Erythroblast (primary cell): Measurements from ENCODE around the gene C10orf62.
"Not testable (repeated sequence)": the region's sequence is repeated elsewhere in the genome, so short reads cannot be mapped to it uniquely, and the experiment has no call there.

Source experiments
- DNase-seq, 2 experiments: peaks; one replicate each; lab custom pipeline; 2025; lab: John Stamatoyannopoulos, UW
- GATA1 ChIP-seq: IDR thresholded peaks from 2 replicates; pipeline ENCODE4 v1.6.1; 2011; ENCODE audit warnings: low read depth, mild to moderate bottlenecking, control low read depth, low read length, moderate library complexity
- POLR2A ChIP-seq: IDR thresholded peaks from 2 replicates; pipeline ENCODE4 v1.6.1; 2011; ENCODE audit warnings: mild to moderate bottlenecking, low read length

The C10orf62 gene

GRCh38 chr10:97608991-97609561 is 19.6 kb downstream of the C10orf62 start:
- TF ChIP-seq POLR2A (no peak), GATA1 (no peak)
- DNase-seq = no peak

GRCh38 chr10:97611473-97611872 is 22.0 kb downstream of the C10orf62 start:
- TF ChIP-seq GATA1 (no peak), POLR2A (no peak)
- DNase-seq = peak; percentile 19 to 21

DNA sequence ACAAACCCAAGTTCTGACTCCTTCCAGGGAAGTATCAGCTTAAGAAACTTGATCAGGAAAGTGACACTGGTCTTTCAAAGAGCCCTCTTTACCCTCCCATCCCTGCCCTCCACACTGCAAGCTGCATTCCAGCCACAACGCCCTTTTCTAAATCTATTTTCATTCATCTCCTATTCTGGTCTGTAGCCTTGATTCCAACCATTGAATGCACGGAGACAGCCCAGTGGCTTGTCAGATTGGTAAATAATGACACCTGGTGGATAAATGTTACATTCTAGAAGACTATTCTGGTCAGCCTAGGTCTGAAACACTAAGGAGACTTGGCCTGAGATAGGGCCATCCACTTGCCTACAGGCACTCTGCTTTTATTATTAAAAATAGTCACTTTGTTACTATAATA is 22.9 kb downstream of the C10orf62 start:
- TF ChIP-seq POLR2A (no peak), GATA1 (no peak)
- DNase-seq = peak; percentile 35 to 45

- DNase-seq = no peak
- TF ChIP-seq GATA1 = no peak
- no peak for TF ChIP-seq POLR2A
Observed at GRCh38 chr10:97618285-97618684, 28.8 kb downstream of the C10orf62 start.

- no peak for TF ChIP-seq POLR2A
- no peak for TF ChIP-seq GATA1
- DNase-seq = no peak
Observed at GRCh38 chr10:97618733-97619132, 29.2 kb downstream of the C10orf62 start.

DNA sequence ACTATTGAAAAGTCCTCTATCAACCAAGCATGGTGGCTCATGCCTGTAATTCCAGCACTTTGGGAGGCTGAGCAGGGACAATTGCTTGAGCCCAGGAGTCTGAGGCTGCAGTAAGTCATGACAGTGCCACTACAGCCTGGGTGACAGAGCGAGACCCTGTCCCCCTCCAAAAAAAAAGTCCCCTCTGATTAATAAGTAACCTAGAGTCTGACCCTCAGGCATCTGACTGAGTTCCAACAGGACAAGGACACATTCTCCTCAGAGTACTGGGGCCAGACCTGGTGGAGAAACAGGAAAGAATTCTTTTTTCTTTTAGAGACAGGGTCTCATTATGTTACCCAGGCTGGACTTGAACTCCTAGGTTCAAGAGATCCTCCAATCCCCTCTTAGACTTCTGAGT is 33.8 kb downstream of the C10orf62 start:
- DNase-seq = no peak
- TF ChIP-seq GATA1 (no peak), POLR2A (no peak)

DNA sequence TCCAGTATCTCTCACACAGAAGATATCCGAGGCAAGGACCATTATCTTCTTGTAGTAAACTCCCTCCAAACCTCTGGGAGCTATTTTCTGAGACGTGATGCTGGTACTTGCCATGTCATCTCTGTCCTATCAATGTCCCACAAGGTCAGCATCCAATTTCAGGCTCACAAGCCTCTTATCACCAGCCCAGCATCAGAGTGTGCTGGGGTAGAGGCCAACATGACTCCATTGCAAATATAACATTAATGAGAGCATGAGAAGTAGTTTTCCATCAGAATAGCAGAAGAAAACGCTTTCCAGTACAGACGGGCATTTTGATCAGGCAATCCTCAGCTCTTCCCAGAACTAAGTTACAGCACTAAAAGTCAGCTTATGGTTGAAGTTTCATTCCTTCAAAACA is 38.2 kb downstream of the C10orf62 start:
- peak; percentile 87 to 88 for DNase-seq
- TF ChIP-seq POLR2A (no peak), GATA1 (no peak)

GRCh38 chr10:97628228-97628627 is 38.7 kb downstream of the C10orf62 start:
- TF ChIP-seq POLR2A (no peak), GATA1 (no peak)
- DNase-seq = no peak

DNA sequence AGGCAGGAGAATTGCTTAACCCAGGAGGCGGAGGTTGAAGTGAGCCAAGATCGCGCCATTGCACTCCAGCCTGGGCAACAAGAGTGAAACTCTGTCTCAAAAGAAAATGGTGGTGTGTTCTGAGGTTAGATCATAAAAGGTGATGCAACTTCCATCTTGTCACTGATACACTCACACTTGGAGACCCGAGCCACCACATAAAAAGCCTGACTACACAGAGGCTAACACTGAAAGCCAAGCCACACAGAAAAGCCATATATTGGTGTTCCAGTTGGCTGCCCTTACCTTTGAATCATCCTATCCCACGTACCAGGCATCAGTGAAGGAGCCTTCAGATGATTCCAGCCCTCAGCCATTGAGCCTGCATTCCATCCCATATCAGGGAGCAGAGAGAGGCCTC is 39.8 kb downstream of the C10orf62 start:
- no peak for TF ChIP-seq POLR2A
- TF ChIP-seq GATA1 = no peak
- DNase-seq = no peak

GRCh38 chr10:97631098-97631497 is 41.6 kb downstream of the C10orf62 start:
- no peak for TF ChIP-seq POLR2A
- TF ChIP-seq GATA1 = no peak
- DNase-seq = no peak

DNA sequence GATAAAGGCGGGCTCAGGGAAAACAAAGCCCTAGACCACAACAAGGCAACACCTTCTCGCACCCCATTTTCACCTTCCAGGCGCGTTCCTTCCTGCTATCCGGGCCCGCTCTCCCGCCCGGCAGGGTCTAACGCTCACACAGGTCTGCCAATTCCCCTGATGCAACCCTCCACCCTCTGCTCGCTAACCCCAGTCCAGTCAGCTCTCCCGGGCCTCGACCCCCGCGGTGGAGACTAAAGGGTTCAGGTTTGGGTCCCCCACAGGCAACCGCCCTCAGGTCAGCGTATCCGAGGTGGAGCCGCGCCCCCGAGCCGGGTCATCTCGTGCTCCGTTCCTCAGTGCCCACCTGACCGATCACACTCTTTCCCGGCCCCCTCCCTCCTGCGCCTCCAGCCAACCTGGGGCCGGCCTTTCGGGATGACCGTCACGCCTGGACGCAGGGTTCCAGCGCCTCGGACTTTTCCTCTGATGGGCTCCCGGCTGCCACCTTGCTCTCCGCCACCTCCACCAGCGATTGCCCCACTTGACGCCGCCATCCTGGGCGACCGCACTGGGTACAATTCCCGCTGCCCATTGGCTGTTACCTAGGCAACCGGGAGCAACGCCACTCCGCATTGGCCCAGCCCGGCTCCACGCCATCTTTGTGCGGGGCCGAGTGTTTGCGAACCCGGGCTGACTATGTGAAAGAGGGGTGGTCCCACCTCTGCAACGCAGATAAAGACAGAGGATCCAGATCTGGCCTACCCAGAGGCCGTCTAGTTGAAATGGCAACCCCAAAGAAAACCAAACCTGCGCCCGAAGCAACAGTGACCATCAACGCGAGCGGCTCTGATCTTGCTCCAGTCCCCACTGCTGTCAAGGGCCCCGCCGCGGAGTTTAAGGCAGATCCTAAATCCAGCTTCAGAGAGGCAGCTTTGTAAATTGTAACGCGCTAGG is 43.7 kb downstream of the C10orf62 start, which contains the start of gene MORN4:
MORN4 (minus strand) TSS at position 552 of the 936 bp plus-strand sequence. CDS start 13,847 bp downstream, outside the sequence.
- TF ChIP-seq POLR2A = peak; percentile 71
- no peak for TF ChIP-seq GATA1
- DNase-seq = peak; percentile 94 to 96

DNA sequence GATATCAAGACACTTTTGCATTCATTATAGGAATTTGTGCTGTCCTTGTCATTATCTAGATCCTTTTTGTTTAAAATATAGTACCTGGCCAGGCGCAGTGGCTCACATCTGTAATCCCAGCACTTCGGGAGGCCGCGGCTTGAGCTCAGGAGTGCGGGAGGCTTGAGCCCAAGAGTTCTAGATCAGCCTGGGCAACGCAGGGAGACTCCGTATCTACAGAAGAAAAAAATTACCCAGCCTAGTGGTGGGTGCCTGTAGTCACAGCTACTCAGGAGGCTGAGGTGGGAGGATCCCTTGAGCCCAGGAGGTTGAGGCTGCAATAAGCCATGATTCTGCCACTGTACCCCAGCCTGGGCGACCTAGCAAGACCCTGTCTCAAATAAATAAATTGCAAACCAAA is 44.4 kb downstream of the C10orf62 start:
- no peak for TF ChIP-seq GATA1
- no peak for TF ChIP-seq POLR2A
- DNase-seq = peak; percentile 69

GRCh38 chr10:97635577-97635976 is 46.1 kb downstream of the C10orf62 start:
- DNase-seq = no peak
- TF ChIP-seq POLR2A = no peak
- TF ChIP-seq GATA1 = no peak

- not testable (repeated sequence) for DNase-seq
Observed at GRCh38 chr10:97639090-97639489, 49.6 kb downstream of the C10orf62 start.
